Stimulated activated naive CD8-positive, alpha-beta T cell treated with anti-CD3 and anti-CD28 coated beads, Interleukin-15, Interleukin-2, amounts not matched to agents 100 ng/mL and 50 ng/mL, for 24 hours (primary cell): Measurements from ENCODE around the gene ZMIZ2.
"Not testable (repeated sequence)": the region's sequence is repeated elsewhere in the genome, so short reads cannot be mapped to it uniquely, and the experiment has no call there.

Experiments
- H3K27ac Mint-ChIP-seq: one replicate; pipeline ENCODE4 v1.8.0; 2021; ENCODE audit warnings: mild to moderate bottlenecking, mixed read lengths
- H3K27me3 Mint-ChIP-seq: one replicate; pipeline ENCODE4 v1.8.0; 2021; ENCODE audit warnings: mixed read lengths
- H3K36me3 Mint-ChIP-seq: one replicate; pipeline ENCODE4 v1.8.0; 2021; ENCODE audit warnings: low read depth, mixed read lengths
- H3K4me1 Mint-ChIP-seq: one replicate; pipeline ENCODE4 v1.8.0; 2021; ENCODE audit warnings: low read depth, mixed read lengths
- H3K4me3 Mint-ChIP-seq: one replicate; pipeline ENCODE4 v1.8.0; 2021; ENCODE audit warnings: mild to moderate bottlenecking, mixed read lengths
- H3K9me3 Mint-ChIP-seq: one replicate; pipeline ENCODE4 v1.8.0; 2021; ENCODE audit warnings: mixed read lengths

Gene ZMIZ2

GRCh38 chr7:44748045-44748947 is at the start of gene ZMIZ2:
TSS of gene ZMIZ2 (plus strand) at chr7:44748847. CDS start at chr7:44756250, 7,403 bp downstream.
- Mint-ChIP-seq H3K4me1 (peaks cover 48% of the 10 kb centered on the region), H3K4me3 (peak within 1 kb of the TSS; percentile 91), H3K27me3 (no peaks in the 10 kb centered on the region), H3K36me3 (peaks cover 26% of the 10 kb centered on the region), H3K9me3 (no peaks in the 10 kb centered on the region), H3K27ac (peak within 1 kb of the TSS; percentile 93)

GRCh38 chr7:44699598-44699997 is 49.0 kb upstream of the ZMIZ2 start:
- not testable (repeated sequence) for H3K27ac Mint-ChIP-seq, H3K4me3 Mint-ChIP-seq
- H3K36me3 Mint-ChIP-seq: peaks cover 64% of the 10 kb centered on the region

GRCh38 chr7:44700322-44700721 is 48.3 kb upstream of the ZMIZ2 start:
- H3K4me1 Mint-ChIP-seq: no peaks in the 10 kb centered on the region
- no peaks in the 10 kb centered on the region for H3K27me3 Mint-ChIP-seq
- H3K27ac Mint-ChIP-seq: no peak overlapping the region
- H3K4me3 Mint-ChIP-seq: no peak overlapping the region
- H3K36me3 Mint-ChIP-seq: peaks cover 62% of the 10 kb centered on the region
- H3K9me3 Mint-ChIP-seq: no peaks in the 10 kb centered on the region

More at GRCh38 chr7:44699598-44699997, 49.0 kb upstream of the ZMIZ2 start:
- H3K9me3 Mint-ChIP-seq, H3K27me3 Mint-ChIP-seq, H3K4me1 Mint-ChIP-seq: not testable (repeated sequence)

- H3K4me3 Mint-ChIP-seq, H3K27me3 Mint-ChIP-seq, H3K4me1 Mint-ChIP-seq, H3K9me3 Mint-ChIP-seq, H3K27ac Mint-ChIP-seq: not testable (repeated sequence)
- H3K36me3 Mint-ChIP-seq: peaks cover 48% of the 10 kb centered on the region
Observed at GRCh38 chr7:44703391-44703790, 45.3 kb upstream of the ZMIZ2 start.

- Mint-ChIP-seq H3K4me1 (no peaks in the 10 kb centered on the region), H3K4me3 (no peak overlapping the region), H3K27ac (no peak overlapping the region), H3K36me3 (peaks cover 47% of the 10 kb centered on the region), H3K27me3 (no peaks in the 10 kb centered on the region), H3K9me3 (no peaks in the 10 kb centered on the region)
Observed at GRCh38 chr7:44703921-44704320, 44.7 kb upstream of the ZMIZ2 start.

- Mint-ChIP-seq H3K4me3 (no peak overlapping the region), H3K36me3 (peaks cover 34% of the 10 kb centered on the region), H3K27me3 (no peaks in the 10 kb centered on the region), H3K27ac (peak overlapping the region; percentile 33), H3K4me1 (no peaks in the 10 kb centered on the region), H3K9me3 (no peaks in the 10 kb centered on the region)
Observed at GRCh38 chr7:44705434-44705833, 43.2 kb upstream of the ZMIZ2 start.

- Mint-ChIP-seq H3K36me3 (peaks cover 23% of the 10 kb centered on the region), H3K27ac (no peak overlapping the region), H3K4me3 (no peak overlapping the region), H3K4me1 (no peaks in the 10 kb centered on the region), H3K9me3 (no peaks in the 10 kb centered on the region), H3K27me3 (no peaks in the 10 kb centered on the region)
Observed at GRCh38 chr7:44706788-44707557, 41.7 kb upstream of the ZMIZ2 start.

GRCh38 chr7:44707558-44708230 is 41.0 kb upstream of the ZMIZ2 start:
- Mint-ChIP-seq H3K4me1 (no peaks in the 10 kb centered on the region), H3K9me3 (no peaks in the 10 kb centered on the region), H3K27ac (no peak overlapping the region), H3K4me3 (no peak overlapping the region), H3K36me3 (peaks cover 21% of the 10 kb centered on the region), H3K27me3 (no peaks in the 10 kb centered on the region)

GRCh38 chr7:44709011-44709915 is 39.4 kb upstream of the ZMIZ2 start:
- no peaks in the 10 kb centered on the region for H3K27me3 Mint-ChIP-seq
- no peaks in the 10 kb centered on the region for H3K9me3 Mint-ChIP-seq
- H3K36me3 Mint-ChIP-seq: peaks cover 18% of the 10 kb centered on the region
- H3K4me1 Mint-ChIP-seq: no peaks in the 10 kb centered on the region
- H3K27ac Mint-ChIP-seq: peak overlapping the region; percentile 11
- H3K4me3 Mint-ChIP-seq: no peak overlapping the region

- peak overlapping the region; percentile 11 for H3K27ac Mint-ChIP-seq
- H3K9me3 Mint-ChIP-seq: no peaks in the 10 kb centered on the region
- H3K27me3 Mint-ChIP-seq: no peaks in the 10 kb centered on the region
- peaks cover 18% of the 10 kb centered on the region for H3K36me3 Mint-ChIP-seq
- no peak overlapping the region for H3K4me3 Mint-ChIP-seq
- H3K4me1 Mint-ChIP-seq: no peaks in the 10 kb centered on the region
Observed at GRCh38 chr7:44709945-44710596, 38.6 kb upstream of the ZMIZ2 start.

- Mint-ChIP-seq H3K27me3 (no peaks in the 10 kb centered on the region), H3K4me1 (no peaks in the 10 kb centered on the region), H3K27ac (no peak overlapping the region), H3K4me3 (no peak overlapping the region), H3K36me3 (peaks cover 9% of the 10 kb centered on the region), H3K9me3 (no peaks in the 10 kb centered on the region)
Observed at GRCh38 chr7:44711528-44711927, 37.1 kb upstream of the ZMIZ2 start.

GRCh38 chr7:44712012-44712411 is 36.6 kb upstream of the ZMIZ2 start:
- H3K36me3 Mint-ChIP-seq: peaks cover 9% of the 10 kb centered on the region
- no peaks in the 10 kb centered on the region for H3K27me3 Mint-ChIP-seq
- H3K9me3 Mint-ChIP-seq: no peaks in the 10 kb centered on the region
- no peak overlapping the region for H3K4me3 Mint-ChIP-seq
- no peak overlapping the region for H3K27ac Mint-ChIP-seq
- H3K4me1 Mint-ChIP-seq: no peaks in the 10 kb centered on the region

- H3K27me3 Mint-ChIP-seq: no peaks in the 10 kb centered on the region
- H3K4me3 Mint-ChIP-seq: no peak overlapping the region
- no peak overlapping the region for H3K27ac Mint-ChIP-seq
- no peaks in the 10 kb centered on the region for H3K4me1 Mint-ChIP-seq
- no peaks in the 10 kb centered on the region for H3K9me3 Mint-ChIP-seq
- H3K36me3 Mint-ChIP-seq: no peaks in the 10 kb centered on the region
Observed at GRCh38 chr7:44713141-44713540, 35.5 kb upstream of the ZMIZ2 start.
